GM21723 (cell line): Measurements from ENCODE around the gene ACSM2B.
"Not testable (repeated sequence)": the region's sequence is repeated elsewhere in the genome, so short reads cannot be mapped to it uniquely, and the experiment has no call there.

Experiments used
- ATAC-seq: cut with Tn5 transposase; IDR thresholded peaks from one replicate; pipeline ENCODE4 v1.9.1; 2021; ENCODE audit warnings: mild to moderate bottlenecking, moderate library complexity; ENCODE audit not compliant: unreplicated experiment

The ACSM2B gene

GRCh38 chr16:20538181-20538580, 38.0 kb downstream of the ACSM2B start:
- ATAC-seq: no peak

- ATAC-seq: not testable (repeated sequence)
These were observed 39.5 kb downstream of the ACSM2B start for GRCh38 chr16:20536669-20537068.

GRCh38 chr16:20532284-20532792, 43.8 kb downstream of the ACSM2B start:
- not testable (repeated sequence) for ATAC-seq

GRCh38 chr16:20531795-20532194, 44.4 kb downstream of the ACSM2B start:
- ATAC-seq: not testable (repeated sequence)

GRCh38 chr16:20520103-20520502, 56.1 kb downstream of the ACSM2B start:
- no peak for ATAC-seq

- ATAC-seq: no peak
These were observed 56.9 kb downstream of the ACSM2B start for GRCh38 chr16:20519231-20519630.

GRCh38 chr16:20517149-20517548, 59.0 kb downstream of the ACSM2B start:
- ATAC-seq: no peak

- ATAC-seq: no peak
These were observed 60.5 kb downstream of the ACSM2B start for GRCh38 chr16:20515688-20516090.

- no peak for ATAC-seq
These were observed 65.8 kb downstream of the ACSM2B start for GRCh38 chr16:20510323-20510722.

GRCh38 chr16:20507280-20507679, 68.9 kb downstream of the ACSM2B start:
- no peak for ATAC-seq

- no peak for ATAC-seq
These were observed 71.7 kb downstream of the ACSM2B start for GRCh38 chr16:20504418-20504817.

GRCh38 chr16:20491448-20491847, 84.7 kb downstream of the ACSM2B start:
- ATAC-seq: not testable (repeated sequence)

- ATAC-seq: not testable (repeated sequence)
These were observed 85.2 kb downstream of the ACSM2B start for GRCh38 chr16:20490994-20491393.
